ENCODE results near the gene PTGR1.
"Not testable (repeated sequence)": the region's sequence is repeated elsewhere in the genome, so short reads cannot be mapped to it uniquely, and the experiment has no call there.

Gene PTGR1

DNA sequence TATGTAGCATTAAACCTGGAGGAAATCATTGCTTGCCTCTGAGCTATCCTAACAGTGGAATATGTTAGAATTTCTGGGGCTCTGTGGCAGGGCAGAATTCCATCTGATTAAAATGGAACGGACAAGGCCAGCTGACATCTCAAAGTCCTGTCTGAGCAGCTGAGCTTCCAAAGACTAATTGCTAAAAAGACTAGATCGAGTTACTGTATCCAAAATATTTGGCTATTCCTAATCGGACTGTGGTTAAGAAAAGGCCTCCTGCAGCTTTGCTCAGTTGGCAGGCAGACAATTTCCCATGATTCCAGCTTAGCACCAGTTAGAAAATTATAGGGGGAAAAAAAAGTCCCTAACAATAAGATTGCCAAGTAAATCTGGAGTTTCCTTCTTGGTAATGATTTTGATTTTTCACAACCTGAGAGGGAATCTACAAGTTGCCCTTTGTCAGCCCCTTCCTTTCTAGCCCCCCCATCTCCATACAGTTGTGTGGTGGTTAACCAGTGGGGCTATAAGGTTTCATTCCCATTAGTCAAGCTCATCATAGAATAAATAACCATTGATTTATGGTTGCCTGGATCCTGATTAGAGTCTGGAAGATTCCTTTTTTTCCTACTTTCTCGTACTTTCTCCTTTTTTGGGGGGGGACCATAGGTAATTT is 26.4 kb downstream of the PTGR1 start:
- peaks cover 6% of the 10 kb centered on the region for H3K9me3 ChIP-seq (replicated peaks; ENCODE audit: low read length)
- H3K4me3 ChIP-seq (ENCODE audit: low read length): no peak overlapping the region
- no peak overlapping the region for H3K4me2 ChIP-seq (ENCODE audit: low read length)
- no peaks in the 10 kb centered on the region for H3K27me3 ChIP-seq (ENCODE audit: control insufficient read depth, insufficient read depth, low read length)
- no peak overlapping the region for H3K9ac ChIP-seq (ENCODE audit: low read depth, low read length)
- peaks cover 86% of the 10 kb centered on the region for H3K36me3 ChIP-seq (ENCODE audit: insufficient read depth, low read length)
- H3K4me1 ChIP-seq (ENCODE audit: control insufficient read depth, insufficient read depth, low read length): peaks cover 4% of the 10 kb centered on the region

DNA sequence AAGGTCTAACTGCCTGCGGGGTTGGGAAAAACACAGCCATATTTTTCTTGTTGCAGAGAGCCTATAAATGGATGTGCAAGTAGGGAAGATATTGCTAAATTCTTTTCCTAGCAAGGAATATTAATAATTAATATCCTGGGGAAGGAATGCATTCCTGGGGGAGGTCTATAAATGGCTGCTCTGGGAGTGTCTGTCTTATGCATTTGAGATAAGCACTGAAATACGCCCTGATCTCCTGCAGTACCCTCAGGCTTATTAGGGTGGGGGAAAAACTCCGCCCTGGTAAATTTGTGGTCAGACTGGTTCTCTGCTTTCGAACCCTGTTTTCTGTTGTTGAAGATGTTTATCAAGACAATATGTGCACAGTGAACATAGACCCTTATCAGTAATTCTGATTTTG is 31.3 kb downstream of the PTGR1 start:
- H3K4me1 ChIP-seq (ENCODE audit: control insufficient read depth, insufficient read depth, low read length); H3K27me3 ChIP-seq (ENCODE audit: control insufficient read depth, insufficient read depth, low read length); H3K4me2 ChIP-seq (ENCODE audit: low read length); H3K4me3 ChIP-seq (ENCODE audit: low read length); H3K9me3 ChIP-seq (replicated peaks; ENCODE audit: low read length); H3K9ac ChIP-seq (ENCODE audit: low read depth, low read length): not testable (repeated sequence)
- peaks cover 80% of the 10 kb centered on the region for H3K36me3 ChIP-seq (ENCODE audit: insufficient read depth, low read length)

- no peak overlapping the region for H3K4me3 ChIP-seq (ENCODE audit: low read length)
- no peaks in the 10 kb centered on the region for H3K4me1 ChIP-seq (ENCODE audit: control insufficient read depth, insufficient read depth, low read length)
- H3K27me3 ChIP-seq (ENCODE audit: control insufficient read depth, insufficient read depth, low read length): no peaks in the 10 kb centered on the region
- peaks cover 6% of the 10 kb centered on the region for H3K9me3 ChIP-seq (replicated peaks; ENCODE audit: low read length)
- H3K9ac ChIP-seq (ENCODE audit: low read depth, low read length): no peak overlapping the region
- peaks cover 76% of the 10 kb centered on the region for H3K36me3 ChIP-seq (ENCODE audit: insufficient read depth, low read length)
- no peak overlapping the region for H3K4me2 ChIP-seq (ENCODE audit: low read length)
These were observed 33.2 kb downstream of the PTGR1 start for GRCh38 chr9:111566234-111566633.

GRCh38 chr9:111561165-111561719 is 38.2 kb downstream of the PTGR1 start:
- no peak overlapping the region for H3K4me2 ChIP-seq (ENCODE audit: low read length)
- H3K36me3 ChIP-seq (ENCODE audit: insufficient read depth, low read length): peaks cover 35% of the 10 kb centered on the region
- peaks cover 6% of the 10 kb centered on the region for H3K4me1 ChIP-seq (ENCODE audit: control insufficient read depth, insufficient read depth, low read length)
- no peaks in the 10 kb centered on the region for H3K9me3 ChIP-seq (replicated peaks; ENCODE audit: low read length)
- no peak overlapping the region for H3K9ac ChIP-seq (ENCODE audit: low read depth, low read length)
- no peaks in the 10 kb centered on the region for H3K27me3 ChIP-seq (ENCODE audit: control insufficient read depth, insufficient read depth, low read length)
- no peak overlapping the region for H3K4me3 ChIP-seq (ENCODE audit: low read length)

- no peak overlapping the region for H3K9ac ChIP-seq (ENCODE audit: low read depth, low read length)
- no peaks in the 10 kb centered on the region for H3K9me3 ChIP-seq (replicated peaks; ENCODE audit: low read length)
- H3K36me3 ChIP-seq (ENCODE audit: insufficient read depth, low read length): peaks cover 19% of the 10 kb centered on the region
- peaks cover 6% of the 10 kb centered on the region for H3K4me1 ChIP-seq (ENCODE audit: control insufficient read depth, insufficient read depth, low read length)
- H3K4me2 ChIP-seq (ENCODE audit: low read length): no peak overlapping the region
- H3K4me3 ChIP-seq (ENCODE audit: low read length): no peak overlapping the region
- H3K27me3 ChIP-seq (ENCODE audit: control insufficient read depth, insufficient read depth, low read length): no peaks in the 10 kb centered on the region
These were observed 40.3 kb downstream of the PTGR1 start for GRCh38 chr9:111559000-111559610.

GRCh38 chr9:111555425-111555824 is 44.0 kb downstream of the PTGR1 start:
- not testable (repeated sequence) for H3K9me3 ChIP-seq (replicated peaks; ENCODE audit: low read length); H3K9ac ChIP-seq (ENCODE audit: low read depth, low read length)

DNA sequence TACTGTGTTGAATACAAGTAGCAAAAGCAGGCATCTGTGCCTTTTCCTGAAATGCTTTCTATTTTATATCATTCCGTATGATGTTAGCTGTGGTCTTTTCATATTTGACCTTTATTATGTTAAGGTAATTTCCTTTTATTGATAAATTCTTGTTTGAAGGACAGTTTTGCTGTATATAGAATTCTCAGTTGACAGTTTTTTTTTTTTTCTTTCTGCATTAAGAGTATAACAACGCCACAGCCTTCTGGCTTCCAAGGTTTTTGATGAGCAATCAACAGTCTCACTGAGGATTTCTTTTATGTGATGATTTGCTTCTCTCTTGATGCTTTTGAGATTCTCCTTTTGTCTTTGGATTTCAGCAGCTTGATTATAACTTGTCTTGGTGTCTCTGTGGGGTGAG is 50.8 kb downstream of the PTGR1 start:
- H3K9me3 ChIP-seq (replicated peaks; ENCODE audit: low read length): peaks cover 49% of the 10 kb centered on the region
- no peak overlapping the region for H3K9ac ChIP-seq (ENCODE audit: low read depth, low read length)
- no peaks in the 10 kb centered on the region for H3K4me1 ChIP-seq (ENCODE audit: control insufficient read depth, insufficient read depth, low read length)

More at GRCh38 chr9:111555425-111555824, 44.0 kb downstream of the PTGR1 start:
- H3K27me3 ChIP-seq (ENCODE audit: control insufficient read depth, insufficient read depth, low read length); H3K4me3 ChIP-seq (ENCODE audit: low read length); H3K4me2 ChIP-seq (ENCODE audit: low read length); H3K4me1 ChIP-seq (ENCODE audit: control insufficient read depth, insufficient read depth, low read length); H3K36me3 ChIP-seq (ENCODE audit: insufficient read depth, low read length): not testable (repeated sequence)

DNA sequence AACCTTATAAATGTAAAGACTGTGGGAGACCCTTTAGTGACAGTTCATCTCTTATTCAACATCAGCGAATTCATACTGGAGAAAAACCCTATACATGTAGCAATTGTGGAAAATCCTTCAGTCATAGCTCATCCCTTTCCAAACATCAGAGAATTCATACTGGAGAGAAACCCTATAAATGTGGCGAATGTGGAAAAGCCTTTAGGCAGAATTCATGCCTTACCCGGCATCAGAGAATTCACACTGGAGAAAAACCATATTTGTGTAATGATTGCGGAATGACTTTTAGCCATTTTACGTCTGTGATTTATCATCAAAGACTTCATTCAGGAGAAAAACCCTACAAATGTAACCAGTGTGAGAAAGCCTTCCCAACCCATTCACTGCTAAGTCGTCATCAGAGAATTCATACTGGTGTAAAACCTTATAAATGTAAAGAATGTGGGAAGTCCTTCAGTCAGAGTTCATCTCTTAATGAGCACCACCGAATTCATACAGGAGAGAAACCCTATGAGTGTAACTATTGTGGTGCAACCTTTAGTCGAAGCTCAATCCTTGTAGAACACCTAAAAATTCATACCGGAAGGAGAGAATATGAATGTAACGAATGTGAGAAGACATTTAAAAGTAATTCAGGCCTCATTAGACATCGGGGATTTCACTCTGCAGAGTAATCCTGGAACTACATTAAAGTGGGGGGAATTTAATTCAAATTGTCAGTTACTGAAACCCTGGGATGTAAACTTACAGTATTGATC is 56.8 kb downstream of the PTGR1 start:
- H3K4me1 ChIP-seq (ENCODE audit: control insufficient read depth, insufficient read depth, low read length): no peaks in the 10 kb centered on the region
- no peaks in the 10 kb centered on the region for H3K36me3 ChIP-seq (ENCODE audit: insufficient read depth, low read length)
- H3K9ac ChIP-seq (ENCODE audit: low read depth, low read length): no peak overlapping the region
- no peak overlapping the region for H3K4me2 ChIP-seq (ENCODE audit: low read length)
- H3K9me3 ChIP-seq (replicated peaks; ENCODE audit: low read length): peaks cover 55% of the 10 kb centered on the region
- H3K4me3 ChIP-seq (ENCODE audit: low read length): no peak overlapping the region
- H3K27me3 ChIP-seq (ENCODE audit: control insufficient read depth, insufficient read depth, low read length): no peaks in the 10 kb centered on the region

More for the DNA sequence above, 50.8 kb downstream of the PTGR1 start:
- no peak overlapping the region for H3K4me3 ChIP-seq (ENCODE audit: low read length)
- no peak overlapping the region for H3K4me2 ChIP-seq (ENCODE audit: low read length)
- H3K36me3 ChIP-seq (ENCODE audit: insufficient read depth, low read length): no peaks in the 10 kb centered on the region
- H3K27me3 ChIP-seq (ENCODE audit: control insufficient read depth, insufficient read depth, low read length): no peaks in the 10 kb centered on the region

DNA sequence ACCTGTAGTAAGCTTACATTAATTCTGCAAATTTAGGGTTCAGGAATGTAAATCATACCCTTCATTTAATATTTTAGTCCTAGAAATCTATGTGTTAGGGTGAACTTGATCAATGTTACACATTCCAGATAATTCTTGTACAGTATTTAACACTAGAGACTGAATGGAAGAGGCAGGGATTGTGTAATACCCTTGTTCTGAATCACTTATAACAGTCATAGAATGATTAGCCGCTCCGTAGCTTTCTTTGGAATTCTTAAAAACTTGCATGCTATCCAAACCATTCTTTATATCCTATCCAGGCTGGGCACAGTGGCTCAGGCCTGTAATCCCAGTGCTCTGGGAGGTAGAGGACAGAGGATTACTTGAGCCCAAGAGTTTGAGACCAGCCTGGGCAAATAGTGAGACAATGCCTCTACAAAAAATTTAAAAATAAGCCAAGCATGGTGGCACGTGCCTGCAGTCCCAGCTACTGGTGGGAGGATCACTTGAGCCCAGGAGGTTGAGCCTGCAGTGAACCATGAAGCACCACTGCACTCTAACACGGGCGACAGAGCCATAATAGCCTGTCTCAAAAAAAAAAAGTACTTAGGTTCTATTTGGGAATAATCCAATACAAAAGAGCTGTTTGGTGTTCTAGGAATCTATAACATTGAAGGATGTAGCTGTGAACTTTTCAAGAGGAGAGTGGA is 66.2 kb downstream of the PTGR1 start:
- Histone ChIP-seq H3K9ac (ENCODE audit: low read depth, low read length) (no peak overlapping the region), H3K9me3 (replicated peaks; ENCODE audit: low read length) (no peaks in the 10 kb centered on the region), H3K36me3 (ENCODE audit: insufficient read depth, low read length) (no peaks in the 10 kb centered on the region), H3K4me3 (ENCODE audit: low read length) (no peak overlapping the region), H3K27me3 (ENCODE audit: control insufficient read depth, insufficient read depth, low read length) (no peaks in the 10 kb centered on the region), H3K4me2 (ENCODE audit: low read length) (no peak overlapping the region), H3K4me1 (ENCODE audit: control insufficient read depth, insufficient read depth, low read length) (no peaks in the 10 kb centered on the region)

DNA sequence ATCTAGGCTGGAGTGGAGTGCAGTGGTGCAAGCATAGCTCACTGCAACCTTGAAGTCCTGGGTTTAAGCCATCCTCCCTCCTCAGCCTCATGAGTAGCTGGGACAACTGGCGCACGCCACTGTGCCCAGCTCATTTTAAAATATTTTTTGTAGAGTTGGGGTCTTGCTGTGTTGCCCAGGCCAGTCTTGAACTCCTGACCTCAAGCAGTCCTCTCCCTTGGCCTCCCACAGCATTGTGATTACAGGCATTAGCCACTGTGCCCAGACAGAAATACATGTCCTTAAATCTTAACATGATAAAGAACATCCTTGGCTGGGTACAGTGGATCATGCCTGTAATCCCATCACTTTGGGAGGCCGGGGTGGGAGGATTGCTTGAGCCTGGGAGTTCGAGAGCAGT is 67.7 kb downstream of the PTGR1 start:
- Histone ChIP-seq H3K4me3 (ENCODE audit: low read length) (no peak overlapping the region), H3K36me3 (ENCODE audit: insufficient read depth, low read length) (no peaks in the 10 kb centered on the region), H3K9me3 (replicated peaks; ENCODE audit: low read length) (no peaks in the 10 kb centered on the region), H3K4me1 (ENCODE audit: control insufficient read depth, insufficient read depth, low read length) (no peaks in the 10 kb centered on the region), H3K4me2 (ENCODE audit: low read length) (no peak overlapping the region), H3K9ac (ENCODE audit: low read depth, low read length) (no peak overlapping the region), H3K27me3 (ENCODE audit: control insufficient read depth, insufficient read depth, low read length) (no peaks in the 10 kb centered on the region)

GRCh38 chr9:111529787-111530186 is 69.7 kb downstream of the PTGR1 start:
- Histone ChIP-seq H3K36me3 (ENCODE audit: insufficient read depth, low read length) (no peaks in the 10 kb centered on the region), H3K4me3 (ENCODE audit: low read length) (no peak overlapping the region), H3K9ac (ENCODE audit: low read depth, low read length) (no peak overlapping the region), H3K27me3 (ENCODE audit: control insufficient read depth, insufficient read depth, low read length) (no peaks in the 10 kb centered on the region), H3K4me1 (ENCODE audit: control insufficient read depth, insufficient read depth, low read length) (peaks cover 8% of the 10 kb centered on the region), H3K9me3 (replicated peaks; ENCODE audit: low read length) (no peaks in the 10 kb centered on the region), H3K4me2 (ENCODE audit: low read length) (no peak overlapping the region)

Data from skeletal muscle satellite cell (primary cell).